T-helper 9 cell (primary cell): ENCODE data around the gene TCERG1L.
"Not testable (repeated sequence)": the region's sequence is repeated elsewhere in the genome, so short reads cannot be mapped to it uniquely, and the experiment has no call there.

ENCODE experiments used
- DNase-seq: peaks from one replicate; pipeline ENCODE4 v3.0.0-alpha.2; 2020

The TCERG1L gene

GRCh38 chr10:131248376-131249165 lies 63.0 kb downstream of the TCERG1L start:
- DNase-seq, result no peak

- no peak for DNase-seq
Measured at GRCh38 chr10:131247873-131248272, 63.6 kb downstream of the TCERG1L start.

- DNase-seq, result no peak
Measured at GRCh38 chr10:131246775-131247174, 64.7 kb downstream of the TCERG1L start.

- no peak for DNase-seq
Measured at GRCh38 chr10:131246089-131246488, 65.4 kb downstream of the TCERG1L start.

GRCh38 chr10:131245475-131246059 lies 66.0 kb downstream of the TCERG1L start:
- no peak for DNase-seq

GRCh38 chr10:131244836-131245235 lies 66.7 kb downstream of the TCERG1L start:
- DNase-seq, result no peak

- no peak for DNase-seq
Measured at GRCh38 chr10:131243076-131243475, 68.4 kb downstream of the TCERG1L start.

GRCh38 chr10:131242007-131242406 lies 69.5 kb downstream of the TCERG1L start:
- no peak for DNase-seq

- DNase-seq, result no peak
Measured at GRCh38 chr10:131240691-131241090, 70.8 kb downstream of the TCERG1L start.

GRCh38 chr10:131239926-131240325 lies 71.6 kb downstream of the TCERG1L start:
- DNase-seq, result no peak

GRCh38 chr10:131239450-131239849 lies 72.1 kb downstream of the TCERG1L start:
- DNase-seq, result no peak

GRCh38 chr10:131238669-131239280 lies 72.7 kb downstream of the TCERG1L start:
- no peak for DNase-seq

GRCh38 chr10:131237991-131238651 lies 73.4 kb downstream of the TCERG1L start:
- DNase-seq, result no peak

GRCh38 chr10:131234606-131235005 lies 76.9 kb downstream of the TCERG1L start:
- DNase-seq, result not testable (repeated sequence)

GRCh38 chr10:131233611-131234258 lies 77.8 kb downstream of the TCERG1L start:
- DNase-seq, result no peak

- DNase-seq, result no peak
Measured at GRCh38 chr10:131231965-131232541, 79.5 kb downstream of the TCERG1L start.

- DNase-seq, result no peak
Measured at GRCh38 chr10:131231323-131231964, 80.1 kb downstream of the TCERG1L start.

- DNase-seq, result no peak
Measured at GRCh38 chr10:131230641-131231322, 80.7 kb downstream of the TCERG1L start.

- no peak for DNase-seq
Measured at GRCh38 chr10:131230166-131230565, 81.4 kb downstream of the TCERG1L start.

GRCh38 chr10:131227163-131227740 lies 84.3 kb downstream of the TCERG1L start:
- DNase-seq, result no peak
